Colon (tissue), 2 donors: ENCODE data around the gene ZNF140.

Experiments used
- FAIRE-seq: peaks from 2 replicates; lab custom pipeline; 2012; peaks lifted over from hg19 to GRCh38; lab: Jason Lieb, UNC
- donor health status: control.
- donor health status: control.

ZNF140 gene

GRCh38 chr12:133130038-133130807 lies 49.5 kb downstream of the ZNF140 start, which contains the start of the genes ZNF10 and ZNF891:
TSS of gene ZNF10 (plus strand) at chr12:133130627. CDS start at chr12:133144493, 13,866 bp downstream.
TSS of gene ZNF891 (minus strand) at chr12:133130274. CDS start at chr12:133121918, 8,356 bp downstream.
- FAIRE-seq, result no peak

- no peak for FAIRE-seq
Measured at GRCh38 chr12:133130808-133131128, 50.0 kb downstream of the ZNF140 start.

GRCh38 chr12:133135747-133136146 lies 55.0 kb downstream of the ZNF140 start:
- no peak for FAIRE-seq

- no peak for FAIRE-seq
Measured at GRCh38 chr12:133145981-133146380, 65.3 kb downstream of the ZNF140 start.

GRCh38 chr12:133156125-133156690 lies 75.5 kb downstream of the ZNF140 start:
- no peak for FAIRE-seq
